ENCODE data around the gene HIP1.
"Not testable (repeated sequence)": the region's sequence is repeated elsewhere in the genome, so short reads cannot be mapped to it uniquely, and the experiment has no call there.

HIP1 gene

GRCh38 chr7:75569629-75570282 lies 169.0 kb downstream of the HIP1 start:
- DNase-seq (ENCODE audit: low read depth), result not testable (repeated sequence)

- DNase-seq (ENCODE audit: low read depth), result no peak
Observed at GRCh38 chr7:75567948-75568595, 170.7 kb downstream of the HIP1 start.

- DNase-seq (ENCODE audit: low read depth), result peak; percentile 59
Observed at GRCh38 chr7:75565132-75565837, 173.5 kb downstream of the HIP1 start.

GRCh38 chr7:75563171-75563570 lies 175.6 kb downstream of the HIP1 start:
- no peak for DNase-seq (ENCODE audit: low read depth)

GRCh38 chr7:75559976-75560365 lies 178.8 kb downstream of the HIP1 start:
- DNase-seq (ENCODE audit: low read depth), result no peak

GRCh38 chr7:75559355-75559975 lies 179.3 kb downstream of the HIP1 start:
- no peak for DNase-seq (ENCODE audit: low read depth)

GRCh38 chr7:75556835-75557234 lies 181.9 kb downstream of the HIP1 start:
- not testable (repeated sequence) for DNase-seq (ENCODE audit: low read depth)

- DNase-seq (ENCODE audit: low read depth), result no peak
Observed at GRCh38 chr7:75555736-75556135, 183.0 kb downstream of the HIP1 start.

GRCh38 chr7:75546237-75547015 lies 192.3 kb downstream of the HIP1 start:
- DNase-seq (ENCODE audit: low read depth), result no peak

- DNase-seq (ENCODE audit: low read depth), result no peak
Observed at GRCh38 chr7:75537731-75538130, 201.0 kb downstream of the HIP1 start.

- no peak for DNase-seq (ENCODE audit: low read depth)
Observed at GRCh38 chr7:75536940-75537538, 201.7 kb downstream of the HIP1 start.

GRCh38 chr7:75536491-75536890 lies 202.2 kb downstream of the HIP1 start:
- DNase-seq (ENCODE audit: low read depth), result no peak

GRCh38 chr7:75534727-75535307 lies 203.9 kb downstream of the HIP1 start:
- peak; percentile 56 for DNase-seq (ENCODE audit: low read depth)

- DNase-seq (ENCODE audit: low read depth), result no peak
Observed at GRCh38 chr7:75533926-75534325, 204.8 kb downstream of the HIP1 start.

- DNase-seq (ENCODE audit: low read depth), result no peak
Observed at GRCh38 chr7:75532639-75533038, 206.1 kb downstream of the HIP1 start.

GRCh38 chr7:75531359-75531821 lies 207.4 kb downstream of the HIP1 start:
- no peak for DNase-seq (ENCODE audit: low read depth)

GRCh38 chr7:75527224-75527722 lies 211.5 kb downstream of the HIP1 start:
- DNase-seq (ENCODE audit: low read depth), result not testable (repeated sequence)

GRCh38 chr7:75521727-75522126 lies 217.0 kb downstream of the HIP1 start:
- DNase-seq (ENCODE audit: low read depth), result not testable (repeated sequence)

- not testable (repeated sequence) for DNase-seq (ENCODE audit: low read depth)
Observed at GRCh38 chr7:75518842-75519241, 219.9 kb downstream of the HIP1 start.

GRCh38 chr7:75509033-75509432 lies 229.7 kb downstream of the HIP1 start:
- not testable (repeated sequence) for DNase-seq (ENCODE audit: low read depth)

GRCh38 chr7:75492020-75492419 lies 246.7 kb downstream of the HIP1 start, which contains the start of gene SPDYE5:
TSS of gene SPDYE5 (plus strand) at chr7:75492320. CDS start at chr7:75494048, 1,728 bp downstream.
- DNase-seq (ENCODE audit: low read depth), result not testable (repeated sequence)
